A549 (cell line): ENCODE data around the gene XCL1. TPM values are rescaled to one million over a fixed set of nuclear protein-coding genes. Genes with fewer than 3 reads are reported as not detected.

Source experiments
- ATAC-seq, 2 experiments: fragments of 200-7000 bp in 1 of 2; fragments of >200 bp in 1 of 2; cut with Nextera tagmentation in 1 of 2; cut with Tn5 transposase in 1 of 2; 3 replicates each; pipeline versions ENCODE4 v1.8.0 to v1.9.1; 2018 to 2020; ENCODE audit warnings: mild to moderate bottlenecking in 1 of 2, moderate library complexity in 1 of 2
- CTCF ChIA-PET: fragments of 300-600 bp; sonication (Branson Sonifier 250); formaldehyde crosslinking; extraction: SDS; loops from one replicate; lab custom pipeline; 2021; ENCODE audit warnings: antibody characterized with exemption, inconsistent platforms; lab: Yijun Ruan, JAX
- POLR2A ChIA-PET: fragments of 350-600 bp; formaldehyde crosslinking; extraction: SDS; loops from one replicate; lab custom pipeline; 2021; ENCODE audit warnings: antibody characterized with exemption, inconsistent platforms; lab: Yijun Ruan, JAX
- DNase-seq, 2 experiments: peaks; one replicate each; pipeline versions ENCODE4 v3.0.0 to v3.0.0-alpha.2; 2011 to 2016; ENCODE audit warnings: low read depth in 1 of 2, low spot score in 1 of 2
- FAIRE-seq: peaks from 2 replicates; lab custom pipeline; 2011; peaks lifted over from hg19 to GRCh38; lab: Jason Lieb, UNC
- H3K27ac ChIP-seq, 2 experiments: fragments of >200 bp; sonication (Bioruptor Twin); formaldehyde crosslinking; 3 replicates each; pipeline ENCODE4 v1.5.1; 2016 to 2017
- H3K4me1 ChIP-seq: fragments of >200 bp; sonication (Bioruptor Twin); formaldehyde crosslinking; 3 replicates; pipeline ENCODE4 v1.6.1; 2016
- H3K4me2 ChIP-seq: fragments of >200 bp; sonication (Bioruptor Twin); formaldehyde crosslinking; 3 replicates; pipeline ENCODE4 v1.6.1; 2016
- H3K4me3 ChIP-seq: fragments of >200 bp; sonication (Bioruptor Twin); formaldehyde crosslinking; 3 replicates; pipeline ENCODE4 v1.5.1; 2016
- H3K9me3 ChIP-seq: fragments of >200 bp; sonication (Bioruptor Twin); formaldehyde crosslinking; 3 replicates; pipeline ENCODE4 v1.6.1; 2016
- CHD4 ChIP-seq: fragments of 200-600 bp; sonication (generic); IDR thresholded peaks from 2 replicates; pipeline ENCODE4 v1.6.1; 2016; ENCODE audit warnings: antibody characterized with exemption, mild to moderate bottlenecking, borderline replicate concordance
- EHF ChIP-seq: fragments of 250-450 bp; sonication (Bioruptor Pico); IDR thresholded peaks from 2 replicates; pipeline ENCODE4 v1.5.0; 2020; ENCODE audit warnings: mild to moderate bottlenecking
- ESRRA ChIP-seq: fragments of 150-350 bp; IDR thresholded peaks from 2 replicates; pipeline ENCODE4 v1.6.1; 2014; ENCODE audit warnings: mild to moderate bottlenecking, low read length, borderline replicate concordance
- HMGXB4 ChIP-seq: fragments of 250-450 bp; sonication (Bioruptor Pico); IDR thresholded peaks from 2 replicates; pipeline ENCODE4 v1.5.0; 2021; ENCODE audit warnings: mild to moderate bottlenecking, moderate library complexity, borderline replicate concordance
- HOXB5 ChIP-seq: fragments of 250-450 bp; sonication (Bioruptor Pico); IDR thresholded peaks from 2 replicates; pipeline ENCODE4 v1.5.0; 2020; ENCODE audit warnings: mild to moderate bottlenecking, moderate library complexity
- MAZ ChIP-seq: fragments of 150-350 bp; IDR thresholded peaks from 2 replicates; pipeline ENCODE4 v1.6.1; 2014; ENCODE audit warnings: antibody characterized with exemption, low read depth, low read length, borderline replicate concordance
- MYC ChIP-seq: IDR thresholded peaks from 2 replicates; pipeline ENCODE4 v1.6.1; 2012; ENCODE audit warnings: mild to moderate bottlenecking, inconsistent platforms, low read length, improper control_type of control experiment, borderline replicate concordance
- NFE2L2 ChIP-seq: fragments of 150-350 bp; conservative IDR thresholded peaks from 2 replicates; pipeline ENCODE4 v1.6.1; 2014; ENCODE audit warnings: low read length
- POLR2AphosphoS2 ChIP-seq: conservative IDR thresholded peaks from 2 replicates; pipeline ENCODE4 v1.6.1; 2012; ENCODE audit warnings: low read length, improper control_type of control experiment, inconsistent platforms
- RCOR1 ChIP-seq: fragments of 150-350 bp; IDR thresholded peaks from 2 replicates; pipeline ENCODE4 v1.6.1; 2014; ENCODE audit warnings: antibody characterized with exemption, low read length, low read depth
- SMC3 ChIP-seq: fragments of >200 bp; sonication (Bioruptor Twin); formaldehyde crosslinking; IDR thresholded peaks from 3 replicates; pipeline ENCODE4 v1.6.1; 2018; ENCODE audit warnings: inconsistent platforms
- SREBF2 ChIP-seq: fragments of 450-650 bp; IDR thresholded peaks from 2 replicates; pipeline ENCODE4 v1.6.1; 2014; ENCODE audit warnings: mild to moderate bottlenecking, moderate library complexity
- WGBS: methylation state at CpG from one replicate; pipeline ENCODE4 v1.1.6; 2017; ENCODE audit errors: missing lambda C conversion rate; 5-methylcytosine and 5-hydroxymethylcytosine counted together
- polyA plus RNA-seq, 4 experiments: library from polyadenylated mRNA; depleted of rRNA in 3 of 4; stranded (reverse); fragments of >200 nt; fragmentation: RNase III in 1 of 4; extraction: RNeasy Plus Mini Kit Qiagen cat#74134 plus additional on column Dnase treatment in 1 of 4; gene quantifications; 2 replicates in 3 of 4; 3 replicates in 1 of 4; pipeline ENCODE4 v1.2.3, GENCODE V29; 2011 to 2017
- TF ChIP-seq, protein P1 (sequence below): fragments of >200 bp; sonication (Bioruptor Twin); formaldehyde crosslinking; IDR thresholded peaks from 3 replicates; pipeline ENCODE4 v1.5.1; 2016
- TF ChIP-seq, protein P2 (sequence below): fragments of 450-650 bp; IDR thresholded peaks from 2 replicates; pipeline ENCODE4 v1.6.1; 2014; ENCODE audit warnings: antibody characterized with exemption
- TF ChIP-seq, protein P3 (sequence below): fragments of 200-600 bp; sonication (generic); IDR thresholded peaks from 2 replicates; pipeline ENCODE4 v1.6.1; 2016; ENCODE audit warnings: antibody characterized with exemption, mild to moderate bottlenecking, moderate library complexity

The XCL1 gene
- polyA plus RNA-seq, 2 of the 4 experiments (the other 2 are of a cell fraction): not detected

- Histone ChIP-seq H3K27ac (no peak overlapping the region), H3K4me2 (no peak overlapping the region; the same call in 2 of the 3 replicates), H3K4me3 (no peak overlapping the region), H3K9me3 (no peaks in the 10 kb centered on the region), H3K4me1 (peaks cover 13% of the 10 kb centered on the region; the same call in 1 of the 3 replicates)
- WGBS: 78% methylated on average over 1 of the region's 1 CpG
- DNase-seq (no peak), ATAC-seq (no peak), FAIRE-seq (no peak)
- ChIA-PET CTCF (no interaction called here), POLR2A (no interaction called here)
- no peak for TF ChIP-seq CHD4
- no peak for TF ChIP-seq ESRRA
- TF ChIP-seq, protein P1, sequence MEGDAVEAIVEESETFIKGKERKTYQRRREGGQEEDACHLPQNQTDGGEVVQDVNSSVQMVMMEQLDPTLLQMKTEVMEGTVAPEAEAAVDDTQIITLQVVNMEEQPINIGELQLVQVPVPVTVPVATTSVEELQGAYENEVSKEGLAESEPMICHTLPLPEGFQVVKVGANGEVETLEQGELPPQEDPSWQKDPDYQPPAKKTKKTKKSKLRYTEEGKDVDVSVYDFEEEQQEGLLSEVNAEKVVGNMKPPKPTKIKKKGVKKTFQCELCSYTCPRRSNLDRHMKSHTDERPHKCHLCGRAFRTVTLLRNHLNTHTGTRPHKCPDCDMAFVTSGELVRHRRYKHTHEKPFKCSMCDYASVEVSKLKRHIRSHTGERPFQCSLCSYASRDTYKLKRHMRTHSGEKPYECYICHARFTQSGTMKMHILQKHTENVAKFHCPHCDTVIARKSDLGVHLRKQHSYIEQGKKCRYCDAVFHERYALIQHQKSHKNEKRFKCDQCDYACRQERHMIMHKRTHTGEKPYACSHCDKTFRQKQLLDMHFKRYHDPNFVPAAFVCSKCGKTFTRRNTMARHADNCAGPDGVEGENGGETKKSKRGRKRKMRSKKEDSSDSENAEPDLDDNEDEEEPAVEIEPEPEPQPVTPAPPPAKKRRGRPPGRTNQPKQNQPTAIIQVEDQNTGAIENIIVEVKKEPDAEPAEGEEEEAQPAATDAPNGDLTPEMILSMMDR: no peak
- no peak for TF ChIP-seq HMGXB4
- no peak for TF ChIP-seq MYC
- TF ChIP-seq, protein P2, sequence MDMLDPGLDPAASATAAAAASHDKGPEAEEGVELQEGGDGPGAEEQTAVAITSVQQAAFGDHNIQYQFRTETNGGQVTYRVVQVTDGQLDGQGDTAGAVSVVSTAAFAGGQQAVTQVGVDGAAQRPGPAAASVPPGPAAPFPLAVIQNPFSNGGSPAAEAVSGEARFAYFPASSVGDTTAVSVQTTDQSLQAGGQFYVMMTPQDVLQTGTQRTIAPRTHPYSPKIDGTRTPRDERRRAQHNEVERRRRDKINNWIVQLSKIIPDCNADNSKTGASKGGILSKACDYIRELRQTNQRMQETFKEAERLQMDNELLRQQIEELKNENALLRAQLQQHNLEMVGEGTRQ: no peak
- no peak for TF ChIP-seq SREBF2
- TF ChIP-seq, protein P3, sequence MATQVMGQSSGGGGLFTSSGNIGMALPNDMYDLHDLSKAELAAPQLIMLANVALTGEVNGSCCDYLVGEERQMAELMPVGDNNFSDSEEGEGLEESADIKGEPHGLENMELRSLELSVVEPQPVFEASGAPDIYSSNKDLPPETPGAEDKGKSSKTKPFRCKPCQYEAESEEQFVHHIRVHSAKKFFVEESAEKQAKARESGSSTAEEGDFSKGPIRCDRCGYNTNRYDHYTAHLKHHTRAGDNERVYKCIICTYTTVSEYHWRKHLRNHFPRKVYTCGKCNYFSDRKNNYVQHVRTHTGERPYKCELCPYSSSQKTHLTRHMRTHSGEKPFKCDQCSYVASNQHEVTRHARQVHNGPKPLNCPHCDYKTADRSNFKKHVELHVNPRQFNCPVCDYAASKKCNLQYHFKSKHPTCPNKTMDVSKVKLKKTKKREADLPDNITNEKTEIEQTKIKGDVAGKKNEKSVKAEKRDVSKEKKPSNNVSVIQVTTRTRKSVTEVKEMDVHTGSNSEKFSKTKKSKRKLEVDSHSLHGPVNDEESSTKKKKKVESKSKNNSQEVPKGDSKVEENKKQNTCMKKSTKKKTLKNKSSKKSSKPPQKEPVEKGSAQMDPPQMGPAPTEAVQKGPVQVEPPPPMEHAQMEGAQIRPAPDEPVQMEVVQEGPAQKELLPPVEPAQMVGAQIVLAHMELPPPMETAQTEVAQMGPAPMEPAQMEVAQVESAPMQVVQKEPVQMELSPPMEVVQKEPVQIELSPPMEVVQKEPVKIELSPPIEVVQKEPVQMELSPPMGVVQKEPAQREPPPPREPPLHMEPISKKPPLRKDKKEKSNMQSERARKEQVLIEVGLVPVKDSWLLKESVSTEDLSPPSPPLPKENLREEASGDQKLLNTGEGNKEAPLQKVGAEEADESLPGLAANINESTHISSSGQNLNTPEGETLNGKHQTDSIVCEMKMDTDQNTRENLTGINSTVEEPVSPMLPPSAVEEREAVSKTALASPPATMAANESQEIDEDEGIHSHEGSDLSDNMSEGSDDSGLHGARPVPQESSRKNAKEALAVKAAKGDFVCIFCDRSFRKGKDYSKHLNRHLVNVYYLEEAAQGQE: no peak
- TF ChIP-seq MAZ: no peak
- TF ChIP-seq POLR2AphosphoS2: no peak
- no peak for TF ChIP-seq EHF (CRISPR knock-in tag)
- no peak for TF ChIP-seq HOXB5 (CRISPR knock-in tag)
- no peak for TF ChIP-seq RCOR1
- TF ChIP-seq SMC3: no peak
- TF ChIP-seq NFE2L2: no peak
Measured at GRCh38 chr1:168629466-168629865, 53.1 kb downstream of the XCL1 start.

Other genes with a start within 250 kb of the XCL1 start
- not detected in 2 replicates for gene XCL2, start 32.6 kb upstream of the XCL1 start, polyA plus RNA-seq (2011; rRNA removed)
- not detected in 3 replicates for gene XCL2, start 32.6 kb upstream of the XCL1 start, polyA plus RNA-seq (2017; fragmentation: RNase III; extraction: RNeasy Plus Mini Kit Qiagen cat#74134 plus additional on column Dnase treatment)
- gene DPT, start 152.6 kb downstream of the XCL1 start, polyA plus RNA-seq (2011; rRNA removed): not detected in 2 replicates
- gene DPT, start 152.6 kb downstream of the XCL1 start, polyA plus RNA-seq (2017; fragmentation: RNase III; extraction: RNeasy Plus Mini Kit Qiagen cat#74134 plus additional on column Dnase treatment): not detected in 3 replicates